Panc1 (cell line): ENCODE data around the gene ANGPTL4.

Source experiments
- POLR2AphosphoS5 ChIP-seq: IDR thresholded peaks from 2 replicates; pipeline ENCODE4 v1.6.1; 2012; ENCODE audit warnings: mild to moderate bottlenecking, low read depth, low read length, moderate library complexity
- TCF7L2 ChIP-seq: IDR thresholded peaks from 2 replicates; pipeline ENCODE4 v1.6.1; 2011; ENCODE audit warnings: mild to moderate bottlenecking, low read depth, low read length, inconsistent platforms
- TF ChIP-seq, protein P1 (sequence below): fragments of 450-650 bp; IDR thresholded peaks from 2 replicates; pipeline ENCODE4 v1.5.1; 2017; ENCODE audit warnings: mild to moderate bottlenecking
- TF ChIP-seq, protein P2 (sequence below), 2 experiments: IDR thresholded peaks; 2 replicates each; pipeline ENCODE4 v1.6.1; 2011 to 2012; ENCODE audit warnings: low read depth in 2 of 2, control low read depth in 1 of 2, low read length in 1 of 2, mild to moderate bottlenecking in 1 of 2, moderate library complexity in 1 of 2; ENCODE audit not compliant: insufficient read depth in 1 of 2

DNA sequence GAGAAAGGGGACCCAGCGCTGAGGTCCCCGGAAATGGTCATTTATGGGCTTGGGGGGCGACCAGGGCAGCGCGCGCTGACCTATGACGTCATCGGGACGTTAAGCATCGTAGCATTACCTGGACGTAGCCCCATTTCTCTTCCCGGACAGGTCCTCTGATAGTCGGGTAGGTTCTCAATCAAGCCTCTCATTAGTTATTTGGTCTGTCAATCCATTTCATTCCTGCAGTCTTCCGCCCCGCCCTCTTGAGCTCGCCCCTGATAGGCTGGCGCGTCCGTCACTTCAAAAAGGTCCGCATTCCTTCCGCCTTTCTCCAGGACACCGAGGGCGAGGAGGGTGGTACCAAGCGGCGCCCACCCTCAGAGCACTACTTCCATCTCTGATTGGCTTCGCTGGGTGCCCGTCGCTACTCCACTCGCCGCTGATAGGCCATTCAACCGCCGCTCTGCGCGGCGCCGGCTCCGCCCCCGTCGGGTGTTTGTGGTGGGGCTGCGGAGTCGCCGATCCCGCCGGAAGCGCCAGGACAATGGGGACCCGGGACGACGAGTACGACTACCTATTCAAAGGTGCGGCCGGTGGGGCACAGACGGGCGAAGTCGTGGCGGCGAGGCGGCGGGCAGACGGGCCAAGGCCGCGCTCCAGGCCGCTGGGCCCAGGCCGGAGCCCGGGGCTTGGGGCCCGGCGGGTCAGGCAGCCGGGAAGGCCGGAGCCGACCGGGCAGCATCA is 26.1 kb downstream of the ANGPTL4 start, which contains the start of gene RAB11B:
- TF ChIP-seq, protein P1, sequence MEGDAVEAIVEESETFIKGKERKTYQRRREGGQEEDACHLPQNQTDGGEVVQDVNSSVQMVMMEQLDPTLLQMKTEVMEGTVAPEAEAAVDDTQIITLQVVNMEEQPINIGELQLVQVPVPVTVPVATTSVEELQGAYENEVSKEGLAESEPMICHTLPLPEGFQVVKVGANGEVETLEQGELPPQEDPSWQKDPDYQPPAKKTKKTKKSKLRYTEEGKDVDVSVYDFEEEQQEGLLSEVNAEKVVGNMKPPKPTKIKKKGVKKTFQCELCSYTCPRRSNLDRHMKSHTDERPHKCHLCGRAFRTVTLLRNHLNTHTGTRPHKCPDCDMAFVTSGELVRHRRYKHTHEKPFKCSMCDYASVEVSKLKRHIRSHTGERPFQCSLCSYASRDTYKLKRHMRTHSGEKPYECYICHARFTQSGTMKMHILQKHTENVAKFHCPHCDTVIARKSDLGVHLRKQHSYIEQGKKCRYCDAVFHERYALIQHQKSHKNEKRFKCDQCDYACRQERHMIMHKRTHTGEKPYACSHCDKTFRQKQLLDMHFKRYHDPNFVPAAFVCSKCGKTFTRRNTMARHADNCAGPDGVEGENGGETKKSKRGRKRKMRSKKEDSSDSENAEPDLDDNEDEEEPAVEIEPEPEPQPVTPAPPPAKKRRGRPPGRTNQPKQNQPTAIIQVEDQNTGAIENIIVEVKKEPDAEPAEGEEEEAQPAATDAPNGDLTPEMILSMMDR = no peak
- TF ChIP-seq, protein P2, sequence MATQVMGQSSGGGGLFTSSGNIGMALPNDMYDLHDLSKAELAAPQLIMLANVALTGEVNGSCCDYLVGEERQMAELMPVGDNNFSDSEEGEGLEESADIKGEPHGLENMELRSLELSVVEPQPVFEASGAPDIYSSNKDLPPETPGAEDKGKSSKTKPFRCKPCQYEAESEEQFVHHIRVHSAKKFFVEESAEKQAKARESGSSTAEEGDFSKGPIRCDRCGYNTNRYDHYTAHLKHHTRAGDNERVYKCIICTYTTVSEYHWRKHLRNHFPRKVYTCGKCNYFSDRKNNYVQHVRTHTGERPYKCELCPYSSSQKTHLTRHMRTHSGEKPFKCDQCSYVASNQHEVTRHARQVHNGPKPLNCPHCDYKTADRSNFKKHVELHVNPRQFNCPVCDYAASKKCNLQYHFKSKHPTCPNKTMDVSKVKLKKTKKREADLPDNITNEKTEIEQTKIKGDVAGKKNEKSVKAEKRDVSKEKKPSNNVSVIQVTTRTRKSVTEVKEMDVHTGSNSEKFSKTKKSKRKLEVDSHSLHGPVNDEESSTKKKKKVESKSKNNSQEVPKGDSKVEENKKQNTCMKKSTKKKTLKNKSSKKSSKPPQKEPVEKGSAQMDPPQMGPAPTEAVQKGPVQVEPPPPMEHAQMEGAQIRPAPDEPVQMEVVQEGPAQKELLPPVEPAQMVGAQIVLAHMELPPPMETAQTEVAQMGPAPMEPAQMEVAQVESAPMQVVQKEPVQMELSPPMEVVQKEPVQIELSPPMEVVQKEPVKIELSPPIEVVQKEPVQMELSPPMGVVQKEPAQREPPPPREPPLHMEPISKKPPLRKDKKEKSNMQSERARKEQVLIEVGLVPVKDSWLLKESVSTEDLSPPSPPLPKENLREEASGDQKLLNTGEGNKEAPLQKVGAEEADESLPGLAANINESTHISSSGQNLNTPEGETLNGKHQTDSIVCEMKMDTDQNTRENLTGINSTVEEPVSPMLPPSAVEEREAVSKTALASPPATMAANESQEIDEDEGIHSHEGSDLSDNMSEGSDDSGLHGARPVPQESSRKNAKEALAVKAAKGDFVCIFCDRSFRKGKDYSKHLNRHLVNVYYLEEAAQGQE (IDR thresholded peaks at IDR 0.05; ENCODE audit: insufficient read depth in 1 of 2, low read depth in 2 of 2, low read length in 1 of 2) = no peak
- TF ChIP-seq POLR2AphosphoS5 = no peak; the same call in 1 of the 2 replicates
- TF ChIP-seq TCF7L2 = peak; percentile 60
